Choroid plexus epithelial cell (primary cell): ENCODE data around the gene MED15.

Source experiments
- DNase-seq: peaks from one replicate; pipeline ENCODE4 v3.0.0-alpha.2; 2010; ENCODE audit warnings: low read depth
- H3K4me3 ChIP-seq: 2 replicates; pipeline ENCODE4 v1.5.1; 2011; ENCODE audit warnings: low read depth, mild to moderate bottlenecking, control low read depth, low read length, moderate library complexity
- TF ChIP-seq, protein P1 (sequence below): conservative IDR thresholded peaks from 2 replicates; pipeline ENCODE4 v1.5.1; 2011; ENCODE audit warnings: low read depth, mild to moderate bottlenecking, control low read depth, inconsistent platforms, low read length, moderate library complexity

Gene MED15

DNA sequence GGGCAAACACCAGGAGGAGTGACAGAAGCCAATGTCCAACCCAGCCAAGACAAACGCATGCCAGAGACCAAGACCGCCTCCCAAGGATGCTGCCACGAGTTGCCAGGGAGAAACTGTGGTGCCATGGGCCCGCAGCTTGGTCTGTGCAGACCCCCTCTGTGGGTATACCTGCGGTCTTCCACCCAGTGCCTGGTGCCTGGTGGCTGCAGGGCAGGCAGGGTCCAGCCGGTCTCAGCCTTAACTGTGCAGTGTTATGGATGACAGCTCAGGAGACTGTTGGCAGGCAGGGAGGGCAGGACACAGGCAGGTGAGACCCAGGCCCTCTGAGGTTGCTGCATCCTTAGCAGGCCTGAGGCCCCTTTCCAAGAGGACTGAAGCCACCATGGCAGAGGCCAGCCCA lies 97.9 kb downstream of the MED15 start:
- no peak overlapping the region for H3K4me3 ChIP-seq
- DNase-seq, result no peak
- TF ChIP-seq, protein P1, sequence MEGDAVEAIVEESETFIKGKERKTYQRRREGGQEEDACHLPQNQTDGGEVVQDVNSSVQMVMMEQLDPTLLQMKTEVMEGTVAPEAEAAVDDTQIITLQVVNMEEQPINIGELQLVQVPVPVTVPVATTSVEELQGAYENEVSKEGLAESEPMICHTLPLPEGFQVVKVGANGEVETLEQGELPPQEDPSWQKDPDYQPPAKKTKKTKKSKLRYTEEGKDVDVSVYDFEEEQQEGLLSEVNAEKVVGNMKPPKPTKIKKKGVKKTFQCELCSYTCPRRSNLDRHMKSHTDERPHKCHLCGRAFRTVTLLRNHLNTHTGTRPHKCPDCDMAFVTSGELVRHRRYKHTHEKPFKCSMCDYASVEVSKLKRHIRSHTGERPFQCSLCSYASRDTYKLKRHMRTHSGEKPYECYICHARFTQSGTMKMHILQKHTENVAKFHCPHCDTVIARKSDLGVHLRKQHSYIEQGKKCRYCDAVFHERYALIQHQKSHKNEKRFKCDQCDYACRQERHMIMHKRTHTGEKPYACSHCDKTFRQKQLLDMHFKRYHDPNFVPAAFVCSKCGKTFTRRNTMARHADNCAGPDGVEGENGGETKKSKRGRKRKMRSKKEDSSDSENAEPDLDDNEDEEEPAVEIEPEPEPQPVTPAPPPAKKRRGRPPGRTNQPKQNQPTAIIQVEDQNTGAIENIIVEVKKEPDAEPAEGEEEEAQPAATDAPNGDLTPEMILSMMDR, result no peak

DNA sequence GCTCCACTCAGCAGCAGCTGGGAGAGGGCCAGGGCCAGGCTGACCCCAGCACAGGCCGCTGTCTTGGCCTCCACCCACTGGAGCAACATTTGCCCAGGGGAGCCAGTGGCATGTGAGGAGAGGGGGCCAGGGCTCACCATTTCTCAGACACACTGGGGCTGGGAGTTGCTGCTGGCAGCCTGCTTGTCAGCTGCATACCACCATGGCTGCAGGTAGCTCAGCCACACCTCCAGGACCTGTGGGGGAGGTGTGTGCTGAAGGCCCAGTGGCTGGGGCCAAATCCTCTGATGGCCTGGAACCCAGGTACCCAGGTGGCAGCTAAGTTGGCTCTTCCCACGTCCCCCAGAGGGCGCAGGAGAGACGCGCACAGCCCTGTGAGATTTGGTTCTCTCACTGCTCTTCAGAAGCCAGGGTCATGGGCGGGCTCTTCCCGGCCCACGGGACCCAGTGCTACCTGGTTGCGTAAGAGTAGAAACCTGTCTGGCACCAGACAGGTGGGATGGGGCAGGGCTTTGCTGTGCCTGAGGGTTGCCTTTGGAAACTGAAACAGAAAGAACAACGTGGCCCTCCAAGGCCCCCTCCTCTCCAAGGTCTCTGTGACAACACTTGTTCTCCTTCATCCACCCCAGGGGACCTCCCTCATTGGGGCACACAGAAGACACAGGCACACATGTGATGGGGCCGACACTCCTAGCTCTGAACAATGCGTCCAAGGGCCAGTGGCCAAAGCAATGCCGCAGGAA lies 98.8 kb downstream of the MED15 start:
- DNase-seq, result peak; percentile 78
- TF ChIP-seq, protein P1, result peak; percentile 88
- H3K4me3 ChIP-seq, result no peak overlapping the region

- no peak for DNase-seq
- TF ChIP-seq, protein P1, result no peak
These were observed 99.3 kb downstream of the MED15 start for GRCh38 chr22:20606784-20607128.

DNA sequence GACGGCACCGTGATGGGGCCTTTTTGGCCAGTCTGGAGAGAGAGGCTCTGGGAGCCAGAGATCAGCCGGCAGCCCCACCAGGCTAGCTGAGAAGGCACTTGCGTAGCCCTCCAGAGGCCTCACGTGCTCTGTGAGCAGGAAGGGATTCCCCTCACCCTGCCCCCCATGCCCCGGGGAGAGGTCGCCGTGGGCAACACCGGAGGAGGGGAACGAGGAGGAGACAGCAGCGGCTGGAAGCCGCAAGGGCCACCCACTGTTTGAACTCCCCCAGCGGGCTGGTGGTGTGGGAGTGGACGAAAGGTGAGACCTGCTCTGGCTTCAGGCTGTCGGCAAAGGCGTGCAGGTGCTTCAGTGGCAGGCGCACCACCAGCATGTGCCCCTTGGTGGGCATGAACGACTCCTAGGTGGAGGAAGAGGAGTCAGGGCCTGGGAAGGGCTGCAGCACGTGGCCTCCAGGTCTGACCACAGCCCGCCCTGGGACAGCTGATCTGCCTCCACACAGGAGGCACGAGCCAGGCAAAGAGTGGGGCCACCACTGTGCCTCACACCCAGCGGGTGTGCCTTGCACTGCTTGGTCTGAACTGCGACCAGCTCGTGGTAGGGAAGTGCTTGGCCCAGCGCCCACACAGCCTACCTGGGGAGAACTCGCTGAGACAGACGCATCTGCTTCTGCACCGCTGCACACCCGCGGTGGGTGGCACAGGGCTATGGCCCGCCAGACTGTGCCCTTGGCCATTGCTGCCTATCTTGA lies 99.9 kb downstream of the MED15 start:
- TF ChIP-seq, protein P1, result no peak
- no peak overlapping the region for H3K4me3 ChIP-seq
- no peak for DNase-seq

More at GRCh38 chr22:20606784-20607128, 99.3 kb downstream of the MED15 start:
- no peak overlapping the region for H3K4me3 ChIP-seq

- TF ChIP-seq, protein P1, result no peak
- no peak for DNase-seq
- no peak overlapping the region for H3K4me3 ChIP-seq
These were observed 102.9 kb downstream of the MED15 start for GRCh38 chr22:20610243-20610686.

DNA sequence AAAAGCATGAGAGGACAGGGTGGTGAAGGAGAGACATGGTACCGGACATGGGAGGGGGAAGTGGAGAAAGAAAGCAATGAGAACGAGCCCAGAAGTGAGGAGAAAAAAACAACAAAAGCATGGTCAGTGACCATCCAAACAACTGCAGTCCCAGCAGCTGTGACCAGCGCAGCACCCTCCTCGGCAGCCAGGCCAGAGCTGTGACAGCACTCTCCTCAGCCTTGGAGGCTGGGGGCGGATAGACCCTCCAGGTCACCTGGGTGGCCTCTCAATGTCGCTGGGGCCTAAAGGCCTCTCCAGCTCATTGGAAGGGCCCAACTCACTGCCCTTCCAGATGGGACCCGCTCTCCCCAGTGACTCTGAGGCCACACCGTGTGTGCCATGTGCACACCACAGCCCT lies 103.3 kb downstream of the MED15 start:
- H3K4me3 ChIP-seq, result no peak overlapping the region
- TF ChIP-seq, protein P1, result no peak
- DNase-seq, result no peak
